HG03045 (cell line): ENCODE results near the gene MME.
"Not testable (repeated sequence)": the region's sequence is repeated elsewhere in the genome, so short reads cannot be mapped to it uniquely, and the experiment has no call there.

Experiments used
- ATAC-seq: cut with Tn5 transposase; IDR thresholded peaks from one replicate; pipeline ENCODE4 v1.9.1; 2021; ENCODE audit warnings: mild to moderate bottlenecking, moderate library complexity; ENCODE audit not compliant: unreplicated experiment

MME gene

DNA sequence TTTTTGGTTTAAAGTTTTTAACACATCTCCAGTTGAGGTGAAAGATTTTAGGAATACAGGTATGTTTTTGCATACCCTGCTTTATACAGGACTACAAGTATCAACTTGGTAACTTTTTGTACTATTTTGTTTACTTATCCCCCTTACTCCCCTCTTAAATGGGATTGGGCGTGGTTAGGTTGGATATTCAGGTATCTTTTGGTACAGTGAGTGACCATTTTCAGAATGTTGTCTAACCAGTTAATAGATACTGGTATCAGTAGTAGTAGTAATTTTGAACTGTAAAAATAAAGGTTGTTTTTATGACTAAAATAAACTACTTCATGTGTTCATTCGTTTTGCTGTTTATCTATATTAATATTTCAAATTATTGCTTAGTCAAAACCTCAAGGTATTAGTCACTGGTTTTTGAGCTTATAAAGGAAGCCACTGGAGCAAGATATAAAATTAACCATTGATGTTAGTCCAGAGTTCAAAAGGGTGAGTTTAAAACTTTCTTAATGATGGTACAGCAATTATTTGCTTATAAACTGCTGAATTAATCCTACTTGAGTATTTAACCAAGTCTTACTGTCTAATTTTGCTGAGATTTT lies 3.3 kb downstream of the MME start:
- no peak for ATAC-seq

DNA sequence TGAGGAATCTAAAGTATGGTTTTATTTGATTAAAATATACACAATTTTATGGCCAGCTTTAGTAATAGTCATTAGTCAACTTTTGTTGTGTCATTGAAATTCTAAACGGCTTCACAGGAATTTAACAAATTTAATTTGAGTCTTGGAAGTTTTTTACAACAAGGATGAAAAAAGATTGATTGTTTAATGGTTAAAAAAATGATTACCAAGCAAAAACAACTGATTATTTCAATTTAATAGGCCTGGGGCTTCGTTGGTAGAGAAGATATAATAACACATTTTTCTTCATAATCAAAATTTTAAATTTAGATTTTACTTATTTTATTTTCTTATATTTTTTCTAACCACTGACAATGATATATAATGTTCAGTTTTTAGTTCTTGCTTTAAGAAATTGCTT lies 4.4 kb downstream of the MME start:
- no peak for ATAC-seq

DNA sequence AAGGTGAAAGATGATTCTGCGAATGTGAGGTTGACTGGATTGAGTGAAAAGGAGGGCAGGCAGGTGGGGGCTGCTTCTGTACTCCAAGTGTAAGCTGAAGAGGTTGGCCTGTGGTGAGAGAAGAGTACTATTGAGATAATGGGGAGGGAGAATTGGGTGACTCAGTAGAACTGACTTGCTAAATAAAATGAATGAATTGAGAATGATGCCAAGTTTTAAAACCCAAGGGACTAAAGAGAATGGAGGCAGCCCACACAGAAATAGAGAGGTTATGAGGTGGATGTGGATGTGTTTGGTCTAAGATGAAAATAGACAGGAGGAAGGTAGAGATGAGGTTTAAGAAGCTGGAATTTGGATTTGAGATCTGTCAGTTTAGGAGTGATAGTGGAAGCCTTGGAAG lies 5.9 kb downstream of the MME start:
- ATAC-seq: no peak

DNA sequence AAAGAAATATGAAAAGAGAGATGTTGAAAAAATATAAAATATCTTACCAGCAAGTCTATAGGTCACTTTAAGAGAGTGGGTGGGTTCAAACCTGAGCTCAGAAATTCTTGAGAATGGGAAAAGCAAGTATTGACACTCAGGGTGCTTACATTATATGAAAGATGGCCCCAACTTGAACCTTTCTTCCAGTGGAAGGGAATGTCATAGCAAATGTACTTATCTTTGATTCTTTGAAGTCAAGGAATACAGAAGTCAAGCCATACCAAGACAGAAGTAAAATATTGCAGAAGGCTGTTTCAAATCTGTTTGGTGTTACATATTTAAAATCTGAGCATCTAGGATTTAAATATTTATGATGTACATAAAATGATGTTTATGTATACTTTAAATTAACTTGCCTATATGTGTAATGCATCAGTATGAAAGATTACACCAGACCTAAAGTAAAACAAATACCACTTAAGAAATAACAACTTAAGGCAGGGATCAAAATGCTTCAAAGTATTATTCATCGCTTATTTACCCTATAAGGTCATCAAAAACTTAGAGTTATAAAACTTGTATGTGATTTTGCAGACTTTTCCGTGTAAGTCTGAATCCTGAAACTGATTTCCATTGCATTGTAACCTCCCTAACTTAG lies 8.7 kb downstream of the MME start:
- ATAC-seq: no peak

DNA sequence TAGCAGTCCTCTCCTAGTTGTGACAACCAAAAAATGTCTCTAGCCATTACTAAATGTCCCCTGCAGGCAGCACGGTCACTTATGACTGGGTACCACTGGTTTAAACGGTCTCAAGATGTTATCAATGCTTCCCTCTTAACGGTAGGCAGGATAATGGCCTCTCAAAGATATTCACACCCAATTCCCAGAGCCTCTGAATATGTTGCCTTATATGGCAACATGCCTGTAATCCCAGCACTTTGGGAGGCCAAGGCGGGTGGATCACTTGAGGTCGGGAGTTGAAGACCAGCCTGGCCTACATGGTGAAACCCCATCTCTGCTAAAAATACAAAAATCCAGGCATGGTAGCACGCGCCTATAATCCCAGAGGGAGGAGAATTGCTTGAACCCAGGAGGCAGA lies 9.4 kb downstream of the MME start:
- no peak for ATAC-seq

DNA sequence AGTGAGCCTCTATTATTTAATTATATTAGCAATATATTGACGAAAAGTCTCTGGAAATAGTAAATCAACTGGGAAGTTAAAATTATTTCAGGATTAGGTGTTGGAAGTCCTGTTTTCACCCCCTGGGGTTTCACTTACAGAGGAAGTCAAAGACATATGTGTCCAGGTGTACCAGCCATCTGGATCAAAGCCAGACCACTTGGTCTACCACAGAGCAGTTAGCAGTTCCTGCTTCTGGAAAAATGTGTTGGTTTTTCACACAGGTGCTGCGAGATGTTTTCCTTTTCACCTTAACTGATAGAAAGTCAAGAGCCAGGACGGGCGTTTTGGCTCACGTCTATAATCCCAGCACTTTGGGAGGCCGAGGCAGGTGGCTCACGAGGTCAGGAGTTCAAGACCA lies 13.1 kb downstream of the MME start:
- no peak for ATAC-seq

DNA sequence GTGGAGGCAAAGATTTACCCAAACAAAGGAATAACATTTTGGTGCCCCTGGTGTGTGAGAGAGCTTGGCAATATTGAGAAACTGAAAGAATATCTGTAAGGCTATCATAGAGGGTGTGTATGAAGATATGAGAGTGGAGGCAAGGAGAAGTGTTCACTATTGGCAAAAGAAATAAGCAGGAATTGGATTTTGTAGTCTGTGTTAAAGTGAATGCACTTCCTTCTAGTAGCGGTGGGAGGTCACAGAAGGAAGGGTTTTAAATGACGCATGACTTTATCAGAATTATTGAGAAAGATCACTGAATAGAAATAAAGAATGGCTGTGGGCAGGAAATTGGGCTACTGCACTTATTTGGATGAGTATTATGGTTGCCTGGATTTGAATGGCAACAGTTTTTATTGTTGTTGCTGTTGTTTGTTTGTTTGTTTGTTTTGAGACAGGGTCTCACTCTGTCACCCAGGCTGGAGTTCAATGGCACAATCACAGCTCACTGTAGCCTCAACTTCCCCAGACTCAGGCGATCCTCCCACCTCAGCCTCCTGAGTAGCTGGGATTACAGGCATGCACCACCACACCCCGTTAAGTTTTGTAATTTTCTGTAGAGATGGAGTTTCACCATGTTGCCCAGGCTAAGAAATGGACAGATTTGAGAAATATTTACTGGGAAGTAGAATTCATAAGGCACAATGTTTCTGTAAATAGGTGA lies 16.3 kb downstream of the MME start:
- no peak for ATAC-seq

DNA sequence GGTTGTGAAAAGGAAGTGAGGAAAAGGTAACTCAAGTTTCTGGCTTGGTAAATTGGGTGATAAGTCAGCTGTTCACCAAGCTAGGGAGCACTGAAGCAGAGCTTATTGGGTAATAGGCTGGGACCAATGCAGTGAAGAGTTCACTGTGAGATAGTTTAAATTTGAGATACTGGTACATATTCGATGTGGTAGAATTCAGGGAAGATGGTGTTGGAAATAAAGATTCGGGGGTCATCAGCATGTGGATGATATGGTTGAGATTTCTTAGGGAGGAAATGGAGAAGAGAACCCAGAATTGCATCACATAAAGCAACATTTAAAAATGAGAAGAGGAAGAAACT lies 16.9 kb downstream of the MME start:
- ATAC-seq: no peak

DNA sequence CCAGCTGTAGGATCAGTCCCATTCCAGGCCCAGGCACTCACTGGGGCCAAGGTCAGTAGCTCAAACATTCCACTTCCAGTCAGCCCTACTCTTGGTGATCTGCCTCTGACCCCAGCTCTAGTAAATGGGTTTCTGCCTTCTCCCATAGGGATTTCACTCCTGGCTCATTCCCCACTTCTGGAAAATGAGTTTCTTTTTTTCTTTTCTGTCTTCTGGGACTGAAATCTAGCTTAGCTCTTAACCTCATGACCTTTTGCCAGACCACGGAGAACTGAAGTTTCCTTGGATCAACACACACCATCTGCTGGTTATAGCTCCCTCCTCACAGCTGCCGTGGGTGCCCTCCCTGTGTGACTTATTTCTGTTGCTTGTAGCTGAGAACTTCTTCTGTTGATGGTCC lies 21.3 kb downstream of the MME start:
- no peak for ATAC-seq

DNA sequence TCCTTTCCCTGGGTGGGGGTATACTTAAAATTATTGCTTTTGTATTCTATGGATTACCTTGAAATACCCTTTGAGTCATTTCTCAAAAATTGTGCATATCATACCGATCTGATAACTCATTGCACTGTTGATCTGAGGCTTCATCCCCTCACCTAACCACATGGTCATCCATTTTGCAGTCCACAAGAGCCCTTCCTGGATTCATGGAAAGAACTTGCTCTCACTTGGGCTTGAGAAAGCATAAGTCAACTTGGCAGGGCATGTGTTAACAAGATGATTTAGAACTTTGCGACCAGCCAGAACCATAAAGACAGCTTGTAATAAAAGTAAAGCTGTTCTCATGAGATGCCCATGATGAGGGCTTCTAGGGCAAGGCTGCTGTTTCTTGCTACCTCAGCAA lies 22.2 kb downstream of the MME start:
- ATAC-seq: no peak

DNA sequence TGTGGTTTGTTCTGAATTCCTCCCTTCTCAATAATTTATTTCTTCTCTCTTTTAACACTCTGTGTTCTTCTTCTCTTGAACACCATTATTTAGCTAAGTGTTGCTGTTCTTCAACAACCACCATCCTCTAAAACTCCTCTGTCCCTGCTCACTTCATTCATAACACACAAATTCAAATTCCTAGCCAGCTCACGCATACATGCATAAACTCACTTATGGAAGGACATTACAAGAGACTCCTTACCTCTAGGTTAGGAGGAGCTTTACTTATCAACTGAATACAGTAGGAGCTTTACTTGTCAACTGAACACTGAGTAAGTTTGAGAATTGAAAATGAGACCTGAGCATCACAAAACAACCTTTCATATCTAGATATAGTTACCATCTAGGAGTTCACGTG lies 23.6 kb downstream of the MME start:
- no peak for ATAC-seq

DNA sequence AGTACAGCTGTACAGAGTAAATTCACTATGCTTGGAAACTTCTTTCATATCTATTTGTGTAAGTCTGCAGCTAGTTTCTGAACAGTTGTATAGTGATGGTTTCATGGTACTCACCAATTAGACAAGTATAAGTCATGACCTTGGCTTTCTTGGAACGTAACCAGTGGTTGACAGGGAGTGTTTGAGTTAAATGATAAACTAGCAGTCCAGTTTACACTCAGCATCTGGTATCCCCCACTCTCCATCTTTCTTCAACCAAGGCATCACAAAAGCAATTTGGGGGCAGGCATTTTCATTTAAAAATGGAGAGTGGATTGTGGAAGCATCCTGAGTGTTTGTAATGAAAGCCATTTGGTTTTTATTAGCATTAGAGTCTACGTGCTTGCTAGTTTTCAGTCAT lies 26.0 kb downstream of the MME start:
- no peak for ATAC-seq

DNA sequence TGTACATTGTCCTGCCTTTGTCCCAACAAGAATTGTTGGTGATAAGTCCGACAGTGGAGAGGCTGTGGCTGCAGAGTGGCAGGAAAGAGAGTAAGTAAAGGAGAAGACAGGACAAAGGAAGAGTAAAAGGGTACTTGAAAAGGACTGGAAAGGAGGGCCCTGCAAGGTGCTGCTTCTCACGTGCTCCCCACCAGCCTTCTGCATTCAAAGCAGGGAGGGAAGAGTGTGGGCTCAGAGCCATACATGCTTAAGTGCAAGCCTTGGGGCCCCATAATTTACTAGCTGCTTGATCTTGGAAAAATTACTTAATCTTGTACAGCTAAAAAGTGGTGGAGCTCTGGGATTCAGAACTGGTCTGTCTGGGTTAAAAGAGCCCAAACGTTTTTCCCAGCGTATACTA lies 29.9 kb downstream of the MME start:
- ATAC-seq: no peak

DNA sequence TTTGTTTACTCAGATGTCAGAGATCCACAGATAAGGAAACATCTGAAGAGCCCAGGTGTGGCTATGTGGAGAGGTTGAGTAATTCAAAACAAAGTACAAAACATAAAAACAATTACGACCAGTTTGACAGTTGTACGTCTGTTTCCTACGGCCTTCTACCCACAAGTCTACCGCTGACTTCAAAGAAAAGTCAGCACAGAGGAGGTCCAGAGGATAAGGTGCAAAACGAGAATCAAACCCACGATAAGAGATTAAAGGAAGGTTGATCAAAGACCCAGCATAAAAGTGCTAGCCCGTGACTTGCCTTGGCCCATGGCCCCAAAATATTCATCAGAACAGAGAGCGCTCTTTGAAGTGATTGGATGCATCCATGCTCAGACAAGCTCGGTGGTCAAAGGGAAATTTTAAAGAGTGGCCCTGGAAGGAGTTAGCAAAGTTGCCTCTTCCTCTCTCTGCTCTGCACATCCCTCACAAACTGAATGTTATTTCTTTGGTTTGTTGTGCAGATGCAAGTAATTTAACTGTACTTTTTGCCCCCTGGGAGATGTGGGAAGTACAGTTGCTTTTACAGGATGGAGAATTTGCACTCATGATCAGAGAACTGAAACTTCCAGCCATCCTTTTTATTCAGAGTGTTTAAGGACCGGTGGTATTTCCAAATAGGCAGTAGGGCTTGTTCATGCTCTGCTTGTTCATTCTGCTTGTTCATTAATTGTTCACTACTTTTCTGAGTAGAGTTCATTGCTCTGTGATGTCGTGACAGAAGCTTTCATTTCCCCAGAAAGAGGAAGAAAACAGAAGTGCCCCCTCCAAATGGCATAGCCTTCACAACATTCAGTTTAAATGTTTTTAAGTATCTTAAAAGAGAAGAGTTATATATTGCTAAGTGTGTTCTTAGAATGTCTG lies 31.1 kb downstream of the MME start:
- no peak for ATAC-seq

DNA sequence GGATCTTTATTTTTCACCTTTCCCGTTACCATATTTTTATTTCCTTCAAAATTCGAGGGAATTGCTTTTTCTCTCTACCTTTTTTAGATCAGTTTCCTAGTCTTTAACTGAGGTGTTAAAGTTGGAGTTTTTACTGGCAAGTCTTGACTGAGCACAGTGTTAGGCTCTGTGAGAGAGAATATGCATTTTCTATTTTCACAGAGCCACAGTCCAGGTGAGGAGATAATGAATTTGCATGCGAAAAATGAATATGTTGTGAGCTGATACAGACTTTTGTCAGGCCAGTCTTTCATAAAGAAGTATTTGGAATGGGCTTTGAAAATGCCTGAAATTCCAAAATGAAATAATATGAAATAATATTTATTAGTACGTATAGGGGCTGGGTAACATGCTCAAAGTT lies 31.9 kb downstream of the MME start:
- ATAC-seq: no peak

DNA sequence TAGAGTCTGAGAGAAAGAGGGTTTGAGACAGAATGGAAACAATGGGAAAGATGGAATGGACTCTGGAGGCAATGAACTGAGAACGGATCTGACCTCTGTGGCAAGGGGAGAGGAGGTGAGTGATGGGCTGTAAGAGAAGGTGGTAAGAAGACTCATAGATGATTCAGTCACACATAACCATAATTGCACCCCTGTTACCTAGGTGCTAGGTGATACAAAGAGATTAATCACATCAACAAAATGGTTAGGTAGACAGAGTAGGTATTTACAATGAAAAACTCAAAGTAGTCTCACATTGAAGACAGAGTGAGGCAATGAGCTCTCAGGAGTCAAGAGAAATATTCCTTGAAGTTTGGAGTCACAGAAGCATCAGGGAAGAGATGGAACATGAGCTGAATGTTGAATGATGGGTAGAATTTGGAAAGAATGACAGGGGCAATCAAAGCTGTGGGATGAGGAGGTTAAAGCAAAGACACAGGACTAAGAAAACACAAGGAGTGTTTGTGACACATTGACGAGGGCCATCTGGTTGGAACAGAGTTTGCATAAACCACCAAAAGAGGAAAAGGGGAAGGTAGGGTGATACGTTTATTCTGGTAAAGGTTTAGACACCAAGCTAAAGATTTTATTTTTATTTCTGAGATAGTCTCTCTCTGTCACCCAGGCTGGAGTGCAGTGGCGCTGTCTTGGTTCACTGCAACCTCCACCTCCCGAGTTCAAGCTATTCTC lies 32.7 kb downstream of the MME start:
- no peak for ATAC-seq

DNA sequence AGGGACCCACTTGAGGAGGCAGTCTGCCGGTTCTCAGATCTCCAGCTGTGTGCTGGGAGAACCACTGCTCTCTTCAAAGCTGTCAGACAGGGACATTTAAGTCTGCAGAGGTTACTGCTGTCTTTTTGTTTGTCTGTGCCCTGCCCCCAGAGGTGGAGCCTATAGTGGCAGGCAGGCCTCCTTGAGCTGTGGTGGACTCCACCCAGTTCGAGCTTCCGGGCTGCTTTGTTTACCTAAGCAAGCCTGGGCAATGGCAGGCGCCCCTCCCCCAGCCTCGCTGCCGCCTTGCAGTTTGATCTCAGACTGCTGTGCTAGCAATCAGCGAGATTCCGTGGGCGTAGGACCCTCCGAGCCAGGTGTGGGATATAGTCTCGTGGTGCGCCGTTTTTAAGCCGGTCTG lies 44.6 kb downstream of the MME start:
- not testable (repeated sequence) for ATAC-seq

DNA sequence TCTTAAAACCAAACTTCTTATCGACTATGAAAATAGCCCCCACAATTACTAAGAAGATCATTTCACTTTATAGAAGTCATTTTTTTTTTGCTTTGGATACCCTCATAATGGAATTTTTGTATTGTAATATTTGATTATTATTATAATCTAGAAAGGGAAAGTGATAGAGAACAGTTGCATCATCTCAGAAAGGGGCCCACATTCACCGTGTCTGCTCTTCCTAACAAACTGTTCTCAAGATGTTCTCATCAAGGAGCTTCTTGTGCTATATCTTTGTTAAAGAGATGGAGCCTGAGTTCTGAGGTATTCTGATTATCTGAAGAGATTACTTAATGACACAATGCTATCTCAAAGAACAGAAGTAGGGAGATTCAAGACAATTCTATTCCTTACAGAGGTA lies 49.3 kb downstream of the MME start:
- no peak for ATAC-seq

DNA sequence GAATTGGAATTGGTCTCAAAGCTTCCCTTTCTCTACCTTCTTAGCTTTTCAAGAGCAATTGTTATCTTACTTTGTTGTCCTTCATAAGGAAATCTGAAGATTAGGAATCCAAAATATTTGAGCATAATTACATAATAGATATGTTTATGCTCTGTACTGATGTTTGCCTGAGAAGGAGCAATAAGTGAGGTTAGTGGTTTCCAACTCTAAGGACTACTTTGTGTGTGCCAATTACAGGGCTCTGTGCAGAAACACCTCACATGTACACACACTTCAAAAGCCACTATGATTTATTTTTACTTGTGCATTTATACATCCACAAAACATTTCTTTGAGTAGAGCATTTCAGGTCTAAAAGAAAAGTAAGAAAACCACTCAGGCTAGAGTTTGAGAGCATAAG lies 49.9 kb downstream of the MME start:
- no peak for ATAC-seq

DNA sequence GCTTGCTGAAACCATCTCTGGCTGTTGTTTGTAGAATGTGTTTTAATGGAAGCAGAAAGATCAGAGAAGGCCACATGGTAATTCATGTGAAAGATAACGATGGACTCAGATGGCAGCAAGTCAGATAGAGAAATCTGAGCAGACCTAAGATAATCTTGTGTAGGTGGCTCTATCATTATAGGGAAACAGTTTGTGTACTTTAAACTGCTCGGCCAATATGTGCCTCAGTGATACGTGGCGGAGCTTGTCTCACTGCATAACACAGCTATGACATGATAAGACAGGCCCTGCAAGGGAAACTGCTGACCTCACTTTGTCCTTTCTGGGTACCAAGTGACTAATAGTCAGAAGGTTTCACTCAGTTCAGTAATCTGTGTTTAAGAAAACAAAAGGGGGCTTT lies 51.0 kb downstream of the MME start:
- ATAC-seq: no peak

DNA sequence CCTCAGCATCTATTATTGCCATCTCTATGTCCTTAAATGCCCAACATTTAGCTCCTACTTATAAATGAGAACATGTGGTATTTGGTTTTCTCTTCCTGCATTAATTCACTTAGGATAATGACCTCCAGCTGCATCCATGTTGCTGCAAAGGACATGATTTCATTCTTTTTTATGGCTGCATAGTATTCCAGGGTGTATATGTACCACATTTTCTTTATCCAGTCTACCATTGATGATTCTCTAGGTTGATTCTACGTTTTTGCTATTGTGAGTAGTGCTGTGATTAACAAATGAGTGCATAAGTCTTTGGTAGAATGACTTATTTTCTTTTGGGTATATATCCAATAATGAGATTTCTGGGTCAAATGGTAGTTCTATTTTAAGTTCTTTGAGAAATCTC lies 54.2 kb downstream of the MME start:
- not testable (repeated sequence) for ATAC-seq
